ENCODE measurements around the gene PRKX. TPM values are rescaled to one million over a fixed set of nuclear protein-coding genes. Genes with fewer than 3 reads are reported as not detected.
"Not testable (repeated sequence)": the region's sequence is repeated elsewhere in the genome, so short reads cannot be mapped to it uniquely, and the experiment has no call there.

PRKX gene
- total and polyA plus RNA-seq, 2 of the 13 experiments (the other 11 are each of a cell fraction or from before 2014, with no cell fraction given): 0.01 to 0.15 TPM

DNA sequence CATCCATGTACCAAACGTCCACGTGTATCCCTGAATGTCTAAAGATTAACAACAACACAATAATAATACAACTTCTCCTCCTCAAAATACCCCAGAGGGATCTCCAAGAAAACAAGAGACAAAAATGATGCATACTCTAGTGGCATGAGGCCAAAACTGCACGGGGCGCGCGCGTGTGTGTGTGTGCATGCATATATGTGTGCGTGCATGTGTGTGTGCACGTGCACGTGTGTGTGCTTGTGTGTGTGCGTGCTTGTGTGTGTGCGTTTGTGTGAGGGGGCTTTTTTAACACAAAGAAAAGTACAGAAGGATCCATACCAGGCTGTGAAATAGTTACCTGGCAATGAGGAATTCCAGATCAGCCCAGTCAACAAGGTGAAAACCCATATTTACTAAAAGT is 48.5 kb downstream of the PRKX start (continued):
- TF ChIP-seq, protein P1, sequence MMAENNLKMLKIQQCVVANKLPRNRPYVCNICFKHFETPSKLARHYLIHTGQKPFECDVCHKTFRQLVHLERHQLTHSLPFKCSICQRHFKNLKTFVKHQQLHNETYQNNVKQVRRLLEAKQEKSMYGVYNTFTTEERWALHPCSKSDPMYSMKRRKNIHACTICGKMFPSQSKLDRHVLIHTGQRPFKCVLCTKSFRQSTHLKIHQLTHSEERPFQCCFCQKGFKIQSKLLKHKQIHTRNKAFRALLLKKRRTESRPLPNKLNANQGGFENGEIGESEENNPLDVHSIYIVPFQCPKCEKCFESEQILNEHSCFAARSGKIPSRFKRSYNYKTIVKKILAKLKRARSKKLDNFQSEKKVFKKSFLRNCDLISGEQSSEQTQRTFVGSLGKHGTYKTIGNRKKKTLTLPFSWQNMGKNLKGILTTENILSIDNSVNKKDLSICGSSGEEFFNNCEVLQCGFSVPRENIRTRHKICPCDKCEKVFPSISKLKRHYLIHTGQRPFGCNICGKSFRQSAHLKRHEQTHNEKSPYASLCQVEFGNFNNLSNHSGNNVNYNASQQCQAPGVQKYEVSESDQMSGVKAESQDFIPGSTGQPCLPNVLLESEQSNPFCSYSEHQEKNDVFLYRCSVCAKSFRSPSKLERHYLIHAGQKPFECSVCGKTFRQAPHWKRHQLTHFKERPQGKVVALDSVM (CRISPR knock-in tag; IDR thresholded peaks at IDR 0.05): no peak

DNA sequence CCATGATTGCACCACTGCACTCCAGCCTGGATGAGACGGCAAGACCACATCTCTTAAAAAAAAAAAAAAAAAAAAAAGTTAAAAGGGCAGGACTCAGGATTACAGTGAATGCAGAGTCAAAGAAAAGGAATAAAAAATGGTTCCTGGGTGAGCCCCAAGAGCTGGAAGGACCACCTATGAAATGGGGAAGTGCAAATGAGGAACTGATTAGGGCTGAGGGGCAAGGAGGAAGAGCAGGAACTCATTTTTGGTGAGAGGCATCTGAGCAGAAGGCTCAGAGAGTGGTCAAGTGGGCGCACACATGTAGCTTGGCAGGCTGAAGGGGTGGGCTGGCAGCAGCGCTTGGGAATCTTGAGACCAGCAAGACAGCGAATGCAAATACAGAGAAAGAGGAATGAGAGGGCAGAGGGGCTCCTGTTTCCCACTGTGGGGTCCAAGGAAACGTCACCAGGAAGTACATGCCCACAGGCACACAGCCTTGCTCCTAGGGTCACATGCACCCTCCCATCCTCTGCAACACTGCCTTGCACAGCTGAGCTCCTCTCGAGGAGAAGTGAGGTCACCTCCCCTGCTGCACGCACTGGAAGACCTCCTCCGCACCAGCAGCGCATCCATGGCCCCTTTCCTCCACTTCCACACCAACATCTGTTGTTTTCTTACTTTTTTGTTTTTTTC is 49.7 kb downstream of the PRKX start:
- H3K4me1 ChIP-seq (ENCODE audit: insufficient read depth, low read length); H3K4me2 ChIP-seq (ENCODE audit: low read depth, low read length); H3K27me3 ChIP-seq (ENCODE audit: control insufficient read depth in 1 of 2, insufficient read depth in 2 of 2, low read length in 2 of 2); intact Hi-C loops (cut with micrococcal nuclease; ENCODE audit: unreplicated experiment); H3K9ac ChIP-seq (ENCODE audit: insufficient read depth, low read depth, low read length); ATAC-seq; BruUV-seq (replicated peaks); H3K36me3 ChIP-seq (replicated peaks in 1 of 2; ENCODE audit: control insufficient read depth in 1 of 2, insufficient read depth in 2 of 2, low read length in 2 of 2); FAIRE-seq; H3K27ac ChIP-seq (ENCODE audit: extremely low read length, insufficient read depth, low read length); H2AFZ ChIP-seq (ENCODE audit: low read length); H4K20me1 ChIP-seq (ENCODE audit: insufficient read depth, low read length); CTCF ChIA-PET (ENCODE audit: low intra/inter-chr PET ratio, low total read pairs); H3K4me3 ChIP-seq (replicated peaks in 1 of 3; ENCODE audit: insufficient read depth in 1 of 3, low read depth in 2 of 3, low read length in 3 of 3); POLR2A ChIA-PET; H3K79me2 ChIP-seq (ENCODE audit: insufficient read depth, low read length); H3K9me3 ChIP-seq (ENCODE audit: low read length); DNase-seq (ENCODE audit: low spot score): not testable (repeated sequence)
- 39% methylated on average over 7 of the region's 9 CpGs for WGBS (ENCODE audit: low lambda C conversion rate)
- in situ Hi-C loops (cut with HindIII; ENCODE audit: extremely low pct_ligation_motif_present, low pct_unique_long_range_greater_than_20kb): loop anchor here (25.0 kb wide), 1 partner anchor 149 kb away; no protein-coding TSS in a partner anchor

DNA sequence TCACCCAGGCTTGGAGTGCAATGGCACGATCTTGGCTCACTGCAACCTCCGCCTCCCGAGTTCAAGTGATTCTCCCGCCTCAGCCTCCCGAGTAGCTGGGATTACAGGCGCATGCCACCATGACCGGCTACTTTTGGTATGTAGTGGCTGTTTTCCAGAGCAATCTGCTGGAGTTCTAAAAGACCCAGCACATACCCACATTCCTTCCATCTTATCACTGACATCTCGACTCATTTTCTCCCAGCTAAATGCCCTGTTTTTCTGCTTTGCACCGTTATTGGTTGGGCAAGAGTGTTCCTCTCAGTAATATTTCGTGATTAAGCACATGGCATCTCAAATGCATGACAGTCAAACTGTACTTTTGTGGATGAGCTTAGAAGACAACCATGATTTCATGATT is 53.7 kb downstream of the PRKX start:
- Histone ChIP-seq H4K20me1 (ENCODE audit: insufficient read depth, low read length) (no peaks in the 10 kb centered on the region), H3K4me1 (ENCODE audit: insufficient read depth, low read length) (no peaks in the 10 kb centered on the region), H3K27ac (ENCODE audit: extremely low read length, insufficient read depth, low read length) (no peak overlapping the region), H3K4me3 (replicated peaks in 1 of 3; ENCODE audit: insufficient read depth in 1 of 3, low read depth in 2 of 3, low read length in 3 of 3) (no peak overlapping the region), H3K4me2 (ENCODE audit: low read depth, low read length) (no peak overlapping the region), H3K27me3 (ENCODE audit: control insufficient read depth in 1 of 2, insufficient read depth in 2 of 2, low read length in 2 of 2) (no peaks in the 10 kb centered on the region), H3K36me3 (replicated peaks in 1 of 2; ENCODE audit: control insufficient read depth in 1 of 2, insufficient read depth in 2 of 2, low read length in 2 of 2) (no peaks in the 10 kb centered on the region), H3K9ac (ENCODE audit: insufficient read depth, low read depth, low read length) (no peak overlapping the region), H2AFZ (ENCODE audit: low read length) (no peak overlapping the region), H3K9me3 (ENCODE audit: low read length) (no peaks in the 10 kb centered on the region), H3K79me2 (ENCODE audit: insufficient read depth, low read length) (no peaks in the 10 kb centered on the region)
- FAIRE-seq (no peak), DNase-seq (ENCODE audit: low spot score) (no peak), ATAC-seq (no peak)
- WGBS (ENCODE audit: low lambda C conversion rate): 0% methylated on average over 3 of the region's 10 CpGs
- in situ Hi-C loops (cut with HindIII; ENCODE audit: extremely low pct_ligation_motif_present, low pct_unique_long_range_greater_than_20kb): loop anchor here (25.0 kb wide), 1 partner anchor 153 kb away; no protein-coding TSS in a partner anchor
- POLR2A ChIA-PET: no interaction called here
- CTCF ChIA-PET (ENCODE audit: low intra/inter-chr PET ratio, low total read pairs): no interaction called here
- intact Hi-C loops (cut with micrococcal nuclease; ENCODE audit: unreplicated experiment): no loop called here
- no TSS peak for BruUV-seq (replicated peaks)
- TF ChIP-seq ZNF569 (CRISPR knock-in tag; IDR thresholded peaks at IDR 0.05; ENCODE audit: borderline replicate concordance) (no peak), ELF3 (CRISPR knock-in tag; IDR thresholded peaks at IDR 0.05) (no peak), ZNF605 (CRISPR knock-in tag; IDR thresholded peaks at IDR 0.05) (no peak), TOPORS (CRISPR knock-in tag; IDR thresholded peaks at IDR 0.05) (no peak), MAFK (conservative IDR thresholded peaks at IDR 0.05 in 1 of 2, IDR thresholded peaks at IDR 0.05 in 1 of 2; ENCODE audit: low read length in 2 of 2) (no peak), PHF5A (CRISPR knock-in tag; IDR thresholded peaks at IDR 0.05; ENCODE audit: low read depth, unreplicated experiment) (no peak), IRX3 (CRISPR knock-in tag; IDR thresholded peaks at IDR 0.05; ENCODE audit: borderline replicate concordance, low read depth) (no peak), NR1H2 (CRISPR knock-in tag; IDR thresholded peaks at IDR 0.05; ENCODE audit: borderline replicate concordance, low read depth) (no peak), NONO (IDR thresholded peaks at IDR 0.05) (no peak), NONO (CRISPR knock-in tag; conservative IDR thresholded peaks at IDR 0.05) (no peak), AHR (CRISPR knock-in tag; IDR thresholded peaks at IDR 0.05) (no peak), ZNF333 (CRISPR knock-in tag; IDR thresholded peaks at IDR 0.05; ENCODE audit: borderline replicate concordance) (no peak), TCF12 (IDR thresholded peaks at IDR 0.05) (no peak), TCF12 (CRISPR knock-in tag; IDR thresholded peaks at IDR 0.05) (no peak)
- TF ChIP-seq, protein P2, sequence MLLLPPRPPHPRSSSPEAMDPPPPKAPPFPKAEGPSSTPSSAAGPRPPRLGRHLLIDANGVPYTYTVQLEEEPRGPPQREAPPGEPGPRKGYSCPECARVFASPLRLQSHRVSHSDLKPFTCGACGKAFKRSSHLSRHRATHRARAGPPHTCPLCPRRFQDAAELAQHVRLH (CRISPR knock-in tag; IDR thresholded peaks at IDR 0.05; ENCODE audit: borderline replicate concordance, low read depth): no peak
